A172 (cell line): Measurements from ENCODE around the gene UNC80. TPM values are rescaled to one million over a fixed set of nuclear protein-coding genes. Genes with fewer than 3 reads are reported as not detected.

Source experiments
- DNase-seq: peaks from one replicate; pipeline ENCODE4 v3.0.0-alpha.2; 2015; ENCODE audit warnings: low spot score
- total RNA-seq: library from RNA; depleted of rRNA; stranded (reverse); fragments of >200 nt; shearing (Covaris generic); gene quantifications from 2 replicates; pipeline ENCODE4 v1.2.3, GENCODE V29; 2014

Gene UNC80
- total RNA-seq, 1 experiment from 2014 or later: 0.02 TPM

DNA sequence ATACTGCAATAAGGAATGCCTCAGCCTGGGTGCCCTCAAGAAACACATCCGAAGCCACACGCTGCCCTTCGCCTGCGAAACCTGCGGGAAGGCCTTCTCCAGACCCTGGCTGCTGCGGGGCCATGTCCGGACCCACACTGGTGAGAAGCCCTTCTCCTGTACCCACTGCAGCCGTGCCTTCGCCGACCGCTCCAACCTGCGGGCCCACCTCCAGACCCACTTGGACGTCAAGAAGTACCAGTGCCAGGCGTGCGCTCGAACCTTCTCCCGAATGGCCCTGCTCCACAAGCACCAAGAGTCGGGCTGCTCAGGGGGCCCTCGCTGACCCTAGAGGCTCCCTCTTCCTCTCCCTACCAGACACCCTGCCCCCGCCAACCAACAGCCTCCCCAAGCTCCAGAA lies 37.6 kb downstream of the UNC80 start:
- DNase-seq: no peak

DNA sequence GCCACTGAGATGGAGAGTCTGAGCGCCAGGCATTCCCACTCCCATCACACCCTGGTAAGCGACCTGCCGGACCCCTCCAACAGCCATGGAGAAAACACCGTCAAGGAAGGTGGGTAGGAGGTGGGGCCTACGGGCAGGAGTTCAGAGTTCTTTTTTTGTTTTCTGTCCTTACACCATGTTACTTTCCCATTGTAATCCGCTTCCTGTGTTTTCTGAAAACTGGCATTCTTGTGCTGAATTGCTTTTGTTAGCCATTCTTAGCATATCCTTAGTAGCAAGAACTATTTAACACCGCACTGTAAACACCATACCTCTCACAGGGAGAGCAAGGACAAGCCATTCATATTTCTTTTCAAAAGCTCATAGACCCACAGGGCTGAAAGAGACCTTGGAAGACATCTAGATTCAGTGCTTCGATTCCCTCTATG lies 46.2 kb downstream of the UNC80 start:
- DNase-seq: no peak

DNA sequence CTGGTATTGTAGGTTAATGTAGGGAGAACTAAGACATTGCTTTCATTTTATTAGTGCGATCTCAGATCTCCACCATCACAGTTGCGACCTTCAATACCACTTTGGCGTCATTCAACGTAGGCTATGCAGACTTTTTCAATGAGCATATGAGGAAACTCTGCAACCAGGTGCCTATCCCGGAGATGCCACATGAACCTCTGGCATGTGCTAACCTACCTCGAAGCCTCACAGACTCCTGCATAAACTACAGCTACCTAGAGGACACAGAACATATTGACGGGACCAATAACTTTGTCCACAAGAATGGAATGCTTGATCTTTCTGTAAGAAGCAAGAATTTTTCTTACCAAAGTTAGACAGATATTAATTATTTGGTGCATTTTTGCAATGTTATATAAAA lies 47.3 kb downstream of the UNC80 start:
- no peak for DNase-seq

DNA sequence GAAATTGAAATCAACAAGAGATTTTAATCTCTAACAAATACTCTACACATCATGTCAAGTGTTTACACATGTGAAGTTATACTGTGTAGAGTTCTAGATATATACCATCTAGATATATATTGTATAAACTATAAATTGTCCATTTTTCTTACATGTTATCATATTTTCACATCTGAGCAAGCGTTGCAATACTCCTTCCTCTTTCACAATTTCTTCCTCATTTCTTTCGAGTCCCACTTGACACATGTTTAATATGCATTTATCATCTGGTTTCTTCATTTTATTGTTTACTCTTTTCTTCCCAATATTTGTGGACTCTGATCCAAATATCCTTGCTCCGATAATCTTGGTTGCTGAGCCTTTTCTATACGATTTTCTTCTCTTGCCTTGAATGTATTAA lies 50.2 kb downstream of the UNC80 start:
- no peak for DNase-seq

DNA sequence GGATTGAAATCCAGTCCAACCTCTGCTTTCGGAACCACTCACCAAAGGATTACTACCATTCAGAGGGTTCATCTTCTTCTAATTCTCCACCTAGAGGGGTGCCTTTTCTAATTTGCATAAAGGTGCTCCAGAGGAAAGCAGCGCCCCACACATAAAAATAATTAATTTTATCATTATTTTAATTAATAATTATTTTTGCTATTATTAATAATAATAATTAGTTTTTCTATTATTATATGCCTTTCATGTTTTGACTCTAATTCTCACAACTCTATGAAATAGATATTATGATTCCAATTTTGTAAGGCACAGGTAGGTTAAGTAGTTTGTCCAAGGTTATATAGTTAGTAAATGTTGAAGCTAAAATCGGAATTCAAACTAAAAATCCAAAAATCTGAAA lies 51.9 kb downstream of the UNC80 start:
- DNase-seq: no peak

DNA sequence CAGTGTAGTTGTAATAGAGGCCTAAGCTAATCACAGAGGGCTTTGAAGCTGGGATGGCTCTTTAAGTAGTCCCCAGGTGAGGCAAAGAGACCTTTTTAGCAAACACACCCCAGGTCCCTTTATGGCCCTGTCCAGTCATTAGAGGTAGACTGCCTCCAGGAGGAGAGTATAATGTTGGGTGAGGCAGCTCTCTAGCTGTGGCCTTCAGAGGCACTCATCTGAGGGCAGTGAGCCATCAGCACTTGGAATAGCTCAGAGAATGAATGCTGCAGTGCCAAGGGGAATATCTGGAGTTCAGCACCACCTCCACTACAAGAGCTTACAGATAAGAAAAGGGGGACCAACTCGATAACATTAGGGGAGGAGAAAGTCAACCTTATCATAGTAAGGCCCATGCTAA lies 52.8 kb downstream of the UNC80 start:
- no peak for DNase-seq

DNA sequence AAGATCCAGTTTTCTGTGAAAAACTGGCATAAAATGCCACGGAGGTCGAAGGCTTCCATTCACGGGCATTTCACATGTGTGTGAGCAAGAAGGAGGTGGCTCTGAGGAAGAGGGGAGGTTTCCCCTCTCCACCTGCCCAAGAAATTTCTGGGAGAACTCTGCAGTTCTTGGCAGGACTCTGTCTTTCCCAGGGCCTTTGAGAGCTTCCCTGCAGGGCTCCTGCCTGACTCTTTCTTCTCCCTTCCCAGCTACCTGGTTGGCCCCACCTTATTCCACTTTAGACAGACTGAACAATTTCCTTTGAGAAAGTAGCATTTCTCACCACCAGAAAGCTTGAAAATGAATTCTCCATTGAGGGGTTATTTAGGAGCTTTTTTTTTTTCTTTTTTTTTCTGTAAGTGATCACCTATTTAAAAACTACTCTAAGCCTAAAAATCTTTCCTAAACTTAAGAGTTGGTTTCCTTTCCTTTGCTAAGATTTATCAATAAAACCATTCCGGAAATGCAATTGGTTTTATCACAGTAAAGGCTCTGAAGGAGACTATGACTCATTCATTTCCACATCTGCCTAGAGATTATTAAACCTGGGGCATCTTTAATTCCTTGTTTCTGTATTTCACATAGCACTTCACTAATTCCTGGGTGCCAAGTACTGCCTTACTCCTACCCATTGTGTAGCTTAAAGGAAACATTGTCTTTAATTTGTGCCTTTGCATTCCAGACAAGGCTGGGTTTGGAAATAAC lies 59.3 kb downstream of the UNC80 start:
- no peak for DNase-seq

DNA sequence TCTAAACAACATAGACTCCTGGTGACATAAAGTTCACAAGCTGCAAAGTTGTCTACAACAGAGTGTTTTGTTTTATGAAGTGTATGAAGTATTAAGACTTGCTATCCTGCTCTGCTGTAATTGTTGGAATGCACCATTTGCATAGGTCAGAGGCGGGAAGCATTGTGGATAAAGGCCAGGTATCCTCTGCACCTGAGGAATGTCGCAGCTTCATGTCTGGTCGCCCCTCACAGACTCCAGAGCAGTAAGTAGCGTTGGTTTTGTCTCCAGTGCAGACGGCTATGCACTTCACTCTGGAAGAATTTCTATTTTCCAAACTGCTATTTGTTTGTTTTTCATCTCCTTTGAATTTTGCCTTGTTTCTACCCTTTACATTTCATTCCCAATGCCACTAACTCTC lies 63.1 kb downstream of the UNC80 start:
- DNase-seq: no peak

DNA sequence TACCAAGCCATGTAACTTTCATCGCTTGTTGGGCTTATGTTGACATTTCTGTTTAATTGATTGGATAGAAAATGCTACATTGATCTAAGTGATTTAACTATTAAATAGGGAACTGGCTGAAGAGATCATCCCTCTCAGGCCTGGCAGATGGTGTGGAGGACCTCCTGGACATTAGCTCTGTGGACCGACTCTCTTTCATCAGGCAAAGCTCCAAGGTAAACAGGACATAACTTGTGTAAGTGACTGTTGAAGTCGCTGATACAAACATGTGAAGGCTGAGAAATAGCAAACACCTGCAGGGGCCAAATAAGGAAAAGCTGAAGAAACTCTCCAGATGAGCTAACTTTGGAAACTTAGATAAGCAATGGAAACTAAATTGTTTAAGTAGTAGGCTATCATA lies 68.8 kb downstream of the UNC80 start:
- DNase-seq: no peak

DNA sequence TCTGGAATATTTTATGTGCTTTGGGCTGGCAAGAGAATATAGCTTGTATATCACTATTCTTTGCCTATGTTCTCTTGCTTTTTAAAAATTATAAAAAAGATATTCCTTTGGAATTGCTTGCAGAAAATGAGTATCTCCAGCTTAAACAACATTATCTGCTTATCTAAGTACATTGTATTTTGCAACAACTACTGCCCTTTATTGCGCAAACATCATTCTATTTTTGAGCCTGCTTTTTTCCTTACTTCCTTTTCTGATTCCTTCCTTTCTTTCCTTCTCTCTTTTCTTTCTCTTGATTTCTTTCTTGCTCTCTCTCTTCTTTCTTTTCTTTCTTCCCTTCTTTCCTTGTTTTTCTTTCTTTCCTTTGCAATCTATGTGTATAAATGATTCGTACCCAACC lies 74.0 kb downstream of the UNC80 start:
- DNase-seq: no peak

DNA sequence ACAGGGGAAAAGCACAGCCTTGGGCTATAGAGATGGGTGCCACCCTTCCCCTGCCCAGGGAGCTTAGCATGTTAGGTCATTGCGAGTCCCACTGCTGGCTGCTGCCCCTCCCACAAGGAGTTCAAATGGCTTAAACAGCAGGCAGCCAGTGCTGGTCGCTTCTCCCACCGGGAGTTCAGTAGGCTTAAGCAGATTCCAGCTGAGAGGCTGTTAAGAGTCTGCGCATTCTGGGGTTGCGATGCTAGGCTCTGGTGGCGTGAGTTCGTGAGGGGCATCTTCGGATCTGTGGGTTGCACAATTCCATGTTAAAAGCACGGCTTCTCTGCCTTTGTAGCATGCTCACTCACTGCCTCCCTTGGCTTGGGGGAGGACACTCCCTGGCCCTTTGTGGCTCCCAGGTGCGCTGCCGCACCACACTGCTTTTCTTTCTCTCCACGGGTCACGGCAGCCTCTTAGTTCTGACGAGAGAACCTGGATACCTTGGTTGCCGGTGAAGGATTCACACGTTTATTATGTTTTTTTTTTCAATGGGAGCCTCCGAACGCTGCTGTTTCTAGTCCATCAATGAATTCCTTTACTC lies 93.2 kb downstream of the UNC80 start:
- DNase-seq: no peak

DNA sequence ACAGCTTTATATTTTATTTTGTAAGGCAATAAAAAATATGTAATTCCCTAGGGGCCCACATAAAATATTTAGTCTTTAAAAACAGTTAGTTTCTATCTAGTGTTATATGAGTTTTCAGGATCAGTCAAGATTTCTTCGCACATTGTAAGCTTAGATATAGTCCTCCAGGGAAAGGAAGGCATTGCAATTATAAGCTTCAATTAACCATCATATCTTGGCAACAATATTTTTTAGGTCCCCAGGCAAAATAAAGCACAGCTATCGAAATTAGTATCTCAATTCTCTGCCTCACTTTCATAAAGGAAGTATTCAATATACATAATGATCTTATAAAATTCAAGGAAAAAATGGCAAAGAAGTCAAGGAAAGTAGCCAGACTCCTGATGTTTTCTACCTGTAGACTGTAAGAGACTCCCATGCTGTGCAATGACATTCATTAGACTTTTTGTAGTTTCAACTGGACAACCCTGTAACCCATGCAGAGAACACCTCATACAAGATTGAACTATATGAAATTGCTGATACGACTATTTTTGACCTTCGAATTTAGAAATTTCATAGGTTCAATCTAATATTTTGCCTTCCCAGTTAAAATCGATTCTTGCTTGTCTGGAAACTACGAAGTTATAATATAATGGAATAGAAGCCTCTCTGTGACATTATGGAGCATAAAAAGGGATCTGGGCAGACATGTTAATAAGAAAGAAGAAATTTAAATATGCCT lies 96.8 kb downstream of the UNC80 start:
- no peak for DNase-seq

DNA sequence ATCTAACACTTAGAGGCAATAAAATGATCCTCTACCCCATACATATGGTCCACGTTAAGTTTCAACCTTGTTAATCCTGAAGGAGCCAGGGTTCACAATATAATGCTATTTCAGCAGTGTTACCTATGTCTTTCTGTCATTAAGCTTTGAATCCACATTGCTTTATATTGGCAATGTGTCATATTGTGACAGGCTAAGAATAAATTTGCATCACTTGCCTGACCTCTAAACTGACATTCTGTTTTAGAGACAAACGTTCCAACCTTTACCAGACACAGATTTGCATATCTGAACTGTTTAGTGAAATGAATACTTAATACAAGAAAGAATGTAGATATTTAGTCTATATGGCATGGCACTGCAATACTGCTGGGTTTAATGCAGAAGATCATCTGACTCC lies 98.4 kb downstream of the UNC80 start:
- DNase-seq: no peak

DNA sequence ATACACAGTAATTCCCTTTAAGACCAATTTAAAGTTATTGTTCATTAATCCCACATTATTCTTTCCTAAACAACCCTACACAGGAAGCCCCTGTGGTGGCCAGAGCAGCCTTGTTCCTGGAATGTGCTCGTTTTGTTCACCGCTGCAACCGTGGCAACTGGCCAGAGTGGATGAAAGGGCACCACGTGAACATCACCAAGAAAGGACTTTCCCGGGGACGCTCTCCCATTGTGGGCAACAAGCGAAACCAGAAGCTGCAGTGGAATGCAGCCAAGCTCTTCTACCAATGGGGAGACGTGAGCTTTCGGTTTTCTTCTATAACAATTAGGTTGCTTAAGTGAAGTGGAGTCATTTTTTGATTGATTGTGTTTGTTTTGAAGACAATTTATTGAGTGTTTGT lies 101.0 kb downstream of the UNC80 start:
- DNase-seq: peak; percentile 83

DNA sequence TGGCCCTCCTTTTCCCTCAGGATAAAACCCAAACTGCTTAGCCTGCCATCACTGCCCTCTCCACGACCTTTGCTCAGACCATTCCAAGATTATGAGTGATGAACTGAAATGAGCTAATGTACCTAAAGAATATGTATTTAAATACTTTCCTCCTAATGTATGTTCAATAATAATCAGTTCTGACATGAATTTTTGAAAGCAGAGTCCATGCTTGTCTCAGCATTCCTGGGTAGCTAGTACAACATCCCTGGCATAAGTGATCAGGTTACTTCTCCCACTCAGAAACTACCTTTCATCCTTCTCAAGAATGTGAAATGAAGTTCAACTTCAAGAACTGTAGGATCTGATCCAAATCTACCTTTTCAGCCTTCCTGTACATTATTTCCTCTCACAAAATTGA lies 103.6 kb downstream of the UNC80 start:
- no peak for DNase-seq

DNA sequence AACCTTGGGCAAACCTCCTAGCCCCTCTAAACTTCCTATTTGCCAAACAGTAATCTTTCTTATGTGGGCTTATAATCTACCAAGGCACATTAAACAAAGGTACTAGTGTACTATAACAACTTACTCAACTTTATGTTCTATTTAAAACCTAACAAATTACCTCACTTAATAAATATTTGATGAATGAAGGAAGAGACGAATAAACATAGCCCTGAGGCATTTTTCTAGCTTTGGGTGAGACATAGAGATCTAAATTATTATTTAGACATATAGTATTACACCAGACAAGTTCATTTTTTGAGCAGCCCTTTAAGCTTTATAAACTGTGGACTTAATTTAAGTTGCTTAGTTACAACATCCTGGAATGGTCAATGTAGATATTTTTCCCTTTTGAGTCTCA lies 104.6 kb downstream of the UNC80 start:
- DNase-seq: no peak

DNA sequence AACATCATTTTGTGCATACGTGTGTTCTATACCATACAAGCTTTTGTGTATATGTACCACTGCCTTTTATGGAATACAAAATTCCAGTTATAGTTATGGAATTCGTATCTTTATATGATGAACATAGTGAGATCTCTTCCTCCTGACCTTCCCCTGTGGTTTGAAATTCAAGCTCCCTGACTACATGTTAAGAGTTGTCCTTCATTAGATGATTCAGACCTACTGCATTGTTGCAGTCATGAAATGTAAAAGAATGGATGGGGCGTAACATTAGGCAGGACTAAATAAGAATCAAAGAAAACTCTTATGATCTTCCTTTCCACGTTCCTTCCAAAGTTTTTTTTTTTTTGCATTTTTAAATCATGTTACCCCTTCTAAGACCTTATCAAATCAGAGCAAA lies 107.1 kb downstream of the UNC80 start:
- DNase-seq: no peak

DNA sequence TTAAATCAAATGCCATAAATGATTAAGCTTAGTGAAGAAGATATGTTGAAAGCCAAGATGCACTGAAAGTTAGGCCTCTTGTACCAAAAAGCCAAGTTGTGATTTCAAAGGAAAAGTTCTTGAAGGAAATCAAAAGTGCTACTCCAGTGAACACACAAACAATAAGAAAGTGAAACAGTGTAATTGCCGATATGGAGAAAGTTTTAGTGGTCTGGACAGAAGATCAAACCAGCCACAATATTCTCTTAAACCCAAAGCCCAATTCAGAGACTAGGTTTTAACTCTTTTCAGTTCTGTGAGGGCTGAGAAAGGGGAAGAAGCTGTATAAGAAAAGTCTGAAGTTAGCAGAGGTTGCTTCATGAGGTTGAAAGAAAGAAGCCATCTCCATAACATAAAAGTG lies 129.0 kb downstream of the UNC80 start:
- DNase-seq: no peak

DNA sequence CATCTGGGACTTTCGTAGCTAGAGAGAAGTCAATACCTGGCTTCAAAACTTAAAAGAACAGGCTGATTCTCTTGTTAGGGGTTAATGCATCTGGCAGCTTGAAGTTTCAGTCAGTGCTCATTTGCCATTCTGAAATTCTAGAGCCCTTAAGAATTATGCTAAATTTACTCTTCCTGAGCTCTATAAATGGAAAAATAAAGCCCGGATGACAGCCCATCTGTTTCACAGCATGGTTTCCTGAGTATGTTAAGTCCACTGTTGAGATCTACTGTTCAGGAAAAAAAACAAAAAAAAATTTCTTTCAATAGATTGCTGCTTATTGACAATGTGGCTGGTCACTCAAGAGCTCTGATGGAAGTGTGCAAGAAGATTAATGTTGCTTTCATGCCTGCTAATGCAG lies 129.5 kb downstream of the UNC80 start:
- DNase-seq: no peak

DNA sequence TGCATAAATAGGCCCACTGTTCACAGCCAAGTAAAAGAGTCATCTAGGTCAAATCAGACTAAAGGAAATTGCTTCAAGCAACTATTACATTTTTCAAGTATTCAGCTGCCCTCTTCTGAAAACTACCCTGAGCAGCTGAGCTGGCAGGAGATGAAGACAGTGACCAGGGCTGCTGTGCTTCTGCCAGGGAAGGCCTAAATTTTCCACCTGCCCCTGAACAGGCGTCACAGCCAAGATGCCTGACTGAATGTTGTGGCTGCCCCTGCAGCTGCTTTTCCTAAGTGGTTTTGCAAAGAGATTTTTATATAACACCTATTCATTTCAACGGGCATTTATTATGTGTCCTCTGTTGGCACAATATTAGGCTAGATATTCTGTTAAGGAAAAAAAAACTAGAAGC lies 134.1 kb downstream of the UNC80 start:
- no peak for DNase-seq

DNA sequence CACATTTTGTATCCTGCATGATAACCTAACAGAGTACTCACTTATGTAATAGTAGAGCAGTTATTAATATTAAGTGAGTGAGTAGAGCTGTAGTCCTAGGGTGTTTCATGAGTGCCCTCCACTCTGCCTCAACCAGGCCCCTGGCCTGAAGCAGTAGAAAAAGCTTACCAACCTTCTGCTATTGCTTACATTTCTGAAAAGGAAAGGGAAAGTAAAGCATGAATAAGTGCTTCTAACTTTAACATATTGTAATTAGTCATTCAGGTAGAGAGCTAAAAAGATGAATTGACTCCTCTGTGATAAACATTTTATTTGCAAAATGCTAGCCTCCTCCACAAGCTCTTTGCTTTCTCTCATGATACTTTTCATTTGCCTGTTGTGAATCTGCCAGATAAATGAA lies 136.1 kb downstream of the UNC80 start:
- DNase-seq: no peak

DNA sequence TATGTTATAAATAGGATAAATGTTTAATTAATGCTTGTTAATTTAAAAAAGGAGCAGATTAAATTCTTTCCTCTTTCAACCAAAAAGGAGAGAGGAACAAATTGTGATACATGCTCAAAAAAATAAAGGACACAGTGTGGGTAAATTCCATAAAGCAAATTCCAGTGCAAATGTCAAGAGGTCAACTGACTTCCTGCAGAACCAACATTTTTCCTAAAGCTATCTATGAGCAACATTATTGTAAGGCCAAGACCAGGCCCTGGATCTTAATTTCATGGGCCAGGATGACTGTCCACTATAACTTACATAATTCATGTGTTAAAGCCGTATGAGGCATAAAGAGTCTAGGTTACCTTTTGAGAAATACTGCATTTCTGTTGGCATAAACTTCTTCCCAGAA lies 136.9 kb downstream of the UNC80 start:
- no peak for DNase-seq

DNA sequence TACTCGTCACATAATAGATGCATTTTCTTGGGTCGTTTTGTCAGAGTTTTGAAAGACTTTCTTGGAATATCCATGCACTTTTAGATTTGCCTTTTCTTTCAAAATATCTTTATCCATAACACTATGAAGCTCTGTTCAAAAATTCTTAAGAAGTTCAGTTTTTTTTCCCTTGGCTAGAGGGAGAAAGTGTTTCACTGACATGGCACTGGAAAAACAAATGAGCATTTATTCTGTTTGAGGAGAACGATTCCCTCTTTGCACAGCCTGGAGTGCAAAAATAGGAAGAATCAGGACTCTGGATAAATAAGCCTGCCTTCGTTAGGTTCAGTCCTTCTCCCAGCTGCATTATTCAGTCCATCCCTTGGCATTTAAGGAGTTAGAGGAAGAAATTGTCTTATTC lies 139.9 kb downstream of the UNC80 start:
- DNase-seq: no peak
